ENCODE data around the gene CSF1. TPM values are rescaled to one million over a fixed set of nuclear protein-coding genes. Genes with fewer than 3 reads are reported as not detected.

The CSF1 gene
- polyA plus RNA-seq, 2 of the 4 experiments (the other 2 are of a cell fraction), result 35.1 to 36.3 TPM

DNA sequence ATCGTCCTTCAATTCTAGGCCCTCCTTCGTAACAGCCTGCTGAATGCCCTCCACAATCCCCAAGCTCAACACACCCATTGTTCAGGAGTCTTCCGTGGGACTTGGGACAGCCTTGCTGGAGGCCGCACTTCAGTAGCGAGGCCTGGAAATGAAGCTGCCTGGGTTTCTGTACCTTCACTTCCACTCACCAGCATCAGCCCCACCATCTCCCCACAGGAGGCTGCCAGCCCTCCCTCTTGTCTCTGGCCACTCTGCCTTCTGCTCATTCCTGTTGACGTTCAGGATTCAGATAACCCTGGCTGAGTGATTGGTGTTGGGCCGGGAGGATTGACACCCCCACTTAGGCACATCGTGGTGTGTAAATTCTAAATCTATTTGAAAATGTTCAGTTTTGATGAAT, 23.4 kb upstream of the CSF1 start (continued):
- TF ChIP-seq, protein P1, sequence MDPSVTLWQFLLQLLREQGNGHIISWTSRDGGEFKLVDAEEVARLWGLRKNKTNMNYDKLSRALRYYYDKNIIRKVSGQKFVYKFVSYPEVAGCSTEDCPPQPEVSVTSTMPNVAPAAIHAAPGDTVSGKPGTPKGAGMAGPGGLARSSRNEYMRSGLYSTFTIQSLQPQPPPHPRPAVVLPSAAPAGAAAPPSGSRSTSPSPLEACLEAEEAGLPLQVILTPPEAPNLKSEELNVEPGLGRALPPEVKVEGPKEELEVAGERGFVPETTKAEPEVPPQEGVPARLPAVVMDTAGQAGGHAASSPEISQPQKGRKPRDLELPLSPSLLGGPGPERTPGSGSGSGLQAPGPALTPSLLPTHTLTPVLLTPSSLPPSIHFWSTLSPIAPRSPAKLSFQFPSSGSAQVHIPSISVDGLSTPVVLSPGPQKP (IDR thresholded peaks at IDR 0.05; ENCODE audit: low read depth, low read length), result no peak
- TF ChIP-seq ZNF302 (CRISPR knock-in tag; IDR thresholded peaks at IDR 0.05), result no peak
- TF ChIP-seq ZC3H11A (IDR thresholded peaks at IDR 0.05), result no peak
- TF ChIP-seq NR3C1 (IDR thresholded peaks at IDR 0.05), result no peak
- TF ChIP-seq PHF8 (IDR thresholded peaks at IDR 0.05; ENCODE audit: borderline replicate concordance, low read depth), result no peak
- no peak for TF ChIP-seq HOXB13 (CRISPR knock-in tag; IDR thresholded peaks at IDR 0.05; ENCODE audit: low read depth)

DNA sequence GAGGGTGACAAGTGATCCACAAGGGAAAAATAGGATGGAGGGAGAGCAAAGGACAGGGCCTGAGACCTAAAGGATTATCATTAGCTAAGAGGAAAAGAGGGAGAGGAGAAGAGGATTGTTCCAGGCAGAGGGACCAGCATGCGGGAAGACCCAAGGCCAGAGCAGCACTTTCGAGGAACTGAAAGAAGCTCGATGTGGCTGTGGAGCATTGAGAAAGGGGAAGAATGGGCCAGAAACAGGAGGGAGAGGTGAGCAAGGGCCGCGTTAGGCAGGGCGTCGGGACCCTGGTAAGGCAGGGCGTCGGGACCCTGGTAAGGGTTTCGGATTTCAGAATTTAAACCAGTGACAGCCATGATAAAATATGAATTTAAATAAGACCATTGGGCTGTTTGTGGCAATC, 22.8 kb upstream of the CSF1 start:
- WGBS (ENCODE audit: missing lambda C conversion rate), result 93% methylated on average over 10 of the region's 10 CpGs
- H3K27ac ChIP-seq, result no peak overlapping the region
- no peak for ATAC-seq

DNA sequence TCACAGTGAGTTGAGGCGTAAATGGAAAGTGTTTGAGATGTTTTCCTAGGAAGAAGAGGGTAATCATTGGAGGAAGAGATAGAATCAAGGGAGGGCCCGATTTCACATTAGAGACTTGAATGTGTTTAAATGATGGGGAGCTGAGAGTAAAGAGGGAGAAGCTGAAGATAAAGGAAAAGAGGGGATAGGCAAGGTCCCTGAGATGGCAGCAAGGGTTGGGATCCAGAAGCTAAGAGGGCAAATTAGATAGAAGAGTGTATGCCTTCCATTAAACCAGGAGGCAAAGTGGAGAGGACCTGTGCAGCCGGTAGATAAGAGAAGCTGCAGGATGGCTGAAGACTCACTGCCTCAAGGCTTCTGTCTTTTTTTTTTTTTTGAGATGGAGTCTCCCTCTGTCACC, 21.6 kb upstream of the CSF1 start:
- CTCF ChIA-PET, result interaction anchor here (1.2 to 1.9 kb wide), 4 partner anchors 12 to 95 kb away, joined by 3 to 8 read pairs (median 5); partner anchors contain the start of gene AHCYL1
- FAIRE-seq, result no peak
- H3K4me3 ChIP-seq, result no peak overlapping the region
- no peak overlapping the region for H3K4me2 ChIP-seq
- no peak for DNase-seq (ENCODE audit: low read depth in 1 of 2, low spot score in 1 of 2)
- 95% methylated on average over 3 of the region's 3 CpGs for WGBS (ENCODE audit: missing lambda C conversion rate)
- no peak overlapping the region for H3K27ac ChIP-seq
- POLR2A ChIA-PET, result no interaction called here
- ATAC-seq, result no peak
- no peaks in the 10 kb centered on the region for H3K9me3 ChIP-seq
- TF ChIP-seq MYC (IDR thresholded peaks at IDR 0.05; ENCODE audit: borderline replicate concordance, low read length), result no peak
- TF ChIP-seq ZNF302 (CRISPR knock-in tag; IDR thresholded peaks at IDR 0.05), result no peak
- TF ChIP-seq RARB (CRISPR knock-in tag; IDR thresholded peaks at IDR 0.05), result no peak
- TF ChIP-seq RFX5 (IDR thresholded peaks at IDR 0.05), result no peak
- TF ChIP-seq CHD2 (IDR thresholded peaks at IDR 0.05; ENCODE audit: low read length, partially characterized antibody), result no peak
- TF ChIP-seq, protein P2, sequence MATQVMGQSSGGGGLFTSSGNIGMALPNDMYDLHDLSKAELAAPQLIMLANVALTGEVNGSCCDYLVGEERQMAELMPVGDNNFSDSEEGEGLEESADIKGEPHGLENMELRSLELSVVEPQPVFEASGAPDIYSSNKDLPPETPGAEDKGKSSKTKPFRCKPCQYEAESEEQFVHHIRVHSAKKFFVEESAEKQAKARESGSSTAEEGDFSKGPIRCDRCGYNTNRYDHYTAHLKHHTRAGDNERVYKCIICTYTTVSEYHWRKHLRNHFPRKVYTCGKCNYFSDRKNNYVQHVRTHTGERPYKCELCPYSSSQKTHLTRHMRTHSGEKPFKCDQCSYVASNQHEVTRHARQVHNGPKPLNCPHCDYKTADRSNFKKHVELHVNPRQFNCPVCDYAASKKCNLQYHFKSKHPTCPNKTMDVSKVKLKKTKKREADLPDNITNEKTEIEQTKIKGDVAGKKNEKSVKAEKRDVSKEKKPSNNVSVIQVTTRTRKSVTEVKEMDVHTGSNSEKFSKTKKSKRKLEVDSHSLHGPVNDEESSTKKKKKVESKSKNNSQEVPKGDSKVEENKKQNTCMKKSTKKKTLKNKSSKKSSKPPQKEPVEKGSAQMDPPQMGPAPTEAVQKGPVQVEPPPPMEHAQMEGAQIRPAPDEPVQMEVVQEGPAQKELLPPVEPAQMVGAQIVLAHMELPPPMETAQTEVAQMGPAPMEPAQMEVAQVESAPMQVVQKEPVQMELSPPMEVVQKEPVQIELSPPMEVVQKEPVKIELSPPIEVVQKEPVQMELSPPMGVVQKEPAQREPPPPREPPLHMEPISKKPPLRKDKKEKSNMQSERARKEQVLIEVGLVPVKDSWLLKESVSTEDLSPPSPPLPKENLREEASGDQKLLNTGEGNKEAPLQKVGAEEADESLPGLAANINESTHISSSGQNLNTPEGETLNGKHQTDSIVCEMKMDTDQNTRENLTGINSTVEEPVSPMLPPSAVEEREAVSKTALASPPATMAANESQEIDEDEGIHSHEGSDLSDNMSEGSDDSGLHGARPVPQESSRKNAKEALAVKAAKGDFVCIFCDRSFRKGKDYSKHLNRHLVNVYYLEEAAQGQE (IDR thresholded peaks at IDR 0.05), result no peak
- peaks cover 16% of the 10 kb centered on the region for H3K4me1 ChIP-seq

More for the DNA sequence above, 22.8 kb upstream of the CSF1 start:
- POLR2A ChIA-PET, result no interaction called here
- DNase-seq (ENCODE audit: low read depth in 1 of 2, low spot score in 1 of 2) (no peak), FAIRE-seq (no peak)
- CTCF ChIA-PET, result interaction anchor here (0.6 to 2.1 kb wide), 6 partner anchors 9 to 111 kb away, joined by 3 to 8 read pairs (median 4); partner anchors contain the start of gene AHCYL1
- Histone ChIP-seq H3K4me2 (no peak overlapping the region), H3K4me1 (peaks cover 11% of the 10 kb centered on the region), H3K9me3 (no peaks in the 10 kb centered on the region), H3K4me3 (no peak overlapping the region)
- TF ChIP-seq ZNF302 (CRISPR knock-in tag; IDR thresholded peaks at IDR 0.05) (no peak), POLR2AphosphoS2 (conservative IDR thresholded peaks at IDR 0.05; ENCODE audit: low read length) (no peak), FOSL2 (IDR thresholded peaks at IDR 0.05) (no peak), FOSL2 (CRISPR knock-in tag; IDR thresholded peaks at IDR 0.05) (no peak), HOXB5 (CRISPR knock-in tag; IDR thresholded peaks at IDR 0.05) (no peak), GATA3 (IDR thresholded peaks at IDR 0.05; ENCODE audit: borderline replicate concordance) (no peak), FOSB (CRISPR knock-in tag; IDR thresholded peaks at IDR 0.05) (no peak), MAZ (IDR thresholded peaks at IDR 0.05; ENCODE audit: borderline replicate concordance, low read depth, low read length) (no peak), CHD4 (IDR thresholded peaks at IDR 0.05; ENCODE audit: borderline replicate concordance) (no peak), NR3C1 (IDR thresholded peaks at IDR 0.05) (no peak), RCOR1 (IDR thresholded peaks at IDR 0.05; ENCODE audit: low read depth, low read length) (no peak)
- TF ChIP-seq, protein P2 (IDR thresholded peaks at IDR 0.05), result no peak
- TF ChIP-seq, protein P3, sequence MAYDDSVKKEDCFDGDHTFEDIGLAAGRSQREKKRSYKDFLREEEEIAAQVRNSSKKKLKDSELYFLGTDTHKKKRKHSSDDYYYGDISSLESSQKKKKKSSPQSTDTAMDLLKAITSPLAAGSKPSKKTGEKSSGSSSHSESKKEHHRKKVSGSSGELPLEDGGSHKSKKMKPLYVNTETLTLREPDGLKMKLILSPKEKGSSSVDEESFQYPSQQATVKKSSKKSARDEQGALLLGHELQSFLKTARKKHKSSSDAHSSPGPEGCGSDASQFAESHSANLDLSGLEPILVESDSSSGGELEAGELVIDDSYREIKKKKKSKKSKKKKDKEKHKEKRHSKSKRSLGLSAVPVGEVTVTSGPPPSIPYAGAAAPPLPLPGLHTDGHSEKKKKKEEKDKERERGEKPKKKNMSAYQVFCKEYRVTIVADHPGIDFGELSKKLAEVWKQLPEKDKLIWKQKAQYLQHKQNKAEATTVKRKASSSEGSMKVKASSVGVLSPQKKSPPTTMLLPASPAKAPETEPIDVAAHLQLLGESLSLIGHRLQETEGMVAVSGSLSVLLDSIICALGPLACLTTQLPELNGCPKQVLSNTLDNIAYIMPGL (CRISPR knock-in tag; IDR thresholded peaks at IDR 0.05; ENCODE audit: borderline replicate concordance), result no peak

All from A549 (cell line).